22Rv1 (cell line): ENCODE results near the gene HRH3.

ENCODE experiments used
- ZFX ChIP-seq: fragments of 450-650 bp; IDR thresholded peaks from 2 replicates; pipeline ENCODE4 v1.6.1; 2017; ENCODE audit warnings: antibody characterized with exemption, borderline replicate concordance
- TF ChIP-seq, protein P1 (sequence below): fragments of 450-650 bp; IDR thresholded peaks from 2 replicates; pipeline ENCODE4 v1.5.1; 2017; ENCODE audit warnings: mild to moderate bottlenecking

DNA sequence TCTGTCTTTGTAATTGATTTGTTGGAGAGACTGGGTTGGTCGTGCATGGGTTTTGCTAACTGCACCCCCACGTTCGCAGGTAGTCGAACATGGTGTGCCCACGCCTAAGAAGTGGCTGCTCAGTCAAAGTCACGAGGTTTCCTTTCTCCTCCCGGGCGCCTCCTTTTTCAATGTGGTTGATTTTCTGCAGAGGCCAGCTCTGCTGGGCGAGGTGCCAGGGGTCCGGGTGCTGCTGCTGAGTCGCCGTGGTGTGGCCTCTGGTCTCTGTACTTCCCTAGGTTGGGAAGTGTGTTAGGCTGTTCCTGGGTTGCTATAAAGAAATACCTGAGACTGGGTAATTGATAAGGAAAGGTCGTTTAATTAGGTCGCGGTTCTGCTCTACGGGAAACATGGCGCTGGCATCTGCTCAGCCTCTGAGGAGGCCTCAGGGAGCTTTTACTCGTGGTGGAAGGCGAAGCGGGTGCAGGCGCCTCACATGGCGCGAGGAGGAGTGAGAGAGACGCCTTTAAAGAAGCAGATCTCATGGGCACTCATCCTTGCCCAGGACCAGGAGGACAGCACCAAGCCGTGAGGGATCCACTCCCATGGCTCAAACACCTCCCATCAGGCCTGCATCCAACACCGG is 32.4 kb upstream of the HRH3 start:
- TF ChIP-seq, protein P1, sequence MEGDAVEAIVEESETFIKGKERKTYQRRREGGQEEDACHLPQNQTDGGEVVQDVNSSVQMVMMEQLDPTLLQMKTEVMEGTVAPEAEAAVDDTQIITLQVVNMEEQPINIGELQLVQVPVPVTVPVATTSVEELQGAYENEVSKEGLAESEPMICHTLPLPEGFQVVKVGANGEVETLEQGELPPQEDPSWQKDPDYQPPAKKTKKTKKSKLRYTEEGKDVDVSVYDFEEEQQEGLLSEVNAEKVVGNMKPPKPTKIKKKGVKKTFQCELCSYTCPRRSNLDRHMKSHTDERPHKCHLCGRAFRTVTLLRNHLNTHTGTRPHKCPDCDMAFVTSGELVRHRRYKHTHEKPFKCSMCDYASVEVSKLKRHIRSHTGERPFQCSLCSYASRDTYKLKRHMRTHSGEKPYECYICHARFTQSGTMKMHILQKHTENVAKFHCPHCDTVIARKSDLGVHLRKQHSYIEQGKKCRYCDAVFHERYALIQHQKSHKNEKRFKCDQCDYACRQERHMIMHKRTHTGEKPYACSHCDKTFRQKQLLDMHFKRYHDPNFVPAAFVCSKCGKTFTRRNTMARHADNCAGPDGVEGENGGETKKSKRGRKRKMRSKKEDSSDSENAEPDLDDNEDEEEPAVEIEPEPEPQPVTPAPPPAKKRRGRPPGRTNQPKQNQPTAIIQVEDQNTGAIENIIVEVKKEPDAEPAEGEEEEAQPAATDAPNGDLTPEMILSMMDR = no peak
- TF ChIP-seq ZFX = no peak
